Measurements from ENCODE around the gene ESAM. TPM values are rescaled to one million over a fixed set of nuclear protein-coding genes. Genes with fewer than 3 reads are reported as not detected.

ESAM gene
- total and polyA plus RNA-seq, 2 of the 8 experiments (the other 6 are each of a cell fraction or from before 2014, with no cell fraction given), result 0.09 TPM; not detected in 1

DNA sequence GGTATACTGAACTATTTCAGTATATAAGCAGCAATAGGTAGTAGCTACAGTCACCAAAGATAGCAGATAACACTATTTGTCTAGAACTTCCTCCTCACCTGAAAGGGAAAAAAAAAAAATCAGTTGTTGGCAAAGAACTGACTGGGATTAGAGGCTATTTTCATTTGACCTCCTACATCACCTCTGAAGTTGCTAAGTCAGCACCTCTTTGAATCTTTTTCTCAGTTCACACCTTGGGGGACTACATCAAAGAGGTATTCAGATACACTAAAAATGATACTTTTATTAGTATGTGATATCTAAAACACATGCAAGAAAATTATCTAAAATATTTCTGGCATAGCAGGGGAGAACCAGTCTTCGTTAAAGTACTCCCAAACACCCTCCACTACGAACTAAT is 22.0 kb upstream of the ESAM start:
- H2BK5ac ChIP-seq (ENCODE audit: low read depth, low read length), result no peak overlapping the region
- H3K79me2 ChIP-seq (ENCODE audit: control insufficient read depth in 1 of 2, insufficient read depth in 2 of 2, low read length in 2 of 2), result peaks cover 3 to 54% of the 10 kb centered on the region in 2 experiments; a peak in 3 of 4 replicates
- H3K23me2 ChIP-seq (ENCODE audit: low read depth, low read length), result no peaks in the 10 kb centered on the region
- no peak overlapping the region for H3K27ac ChIP-seq (ENCODE audit: low read depth, low read length)
- H3K23ac ChIP-seq (ENCODE audit: insufficient read length), result no peak overlapping the region
- no peaks in the 10 kb centered on the region for H3K4me1 ChIP-seq (replicated peaks in 1 of 4; ENCODE audit: control insufficient read depth in 3 of 4, insufficient read depth in 4 of 4, low read length in 3 of 4)
- POLR2A ChIA-PET (ENCODE audit: partially characterized antibody), result interaction anchor here (0.6 to 3.7 kb wide), 7 partner anchors 9 to 21 kb away, joined by 3 to 13 read pairs (median 4); partner anchors contain the start of gene MSANTD2
- no peak overlapping the region for H2BK20ac ChIP-seq (ENCODE audit: low read length)
- H4K8ac ChIP-seq (ENCODE audit: extremely low read depth, insufficient read depth, low read length), result no peak overlapping the region
- H3K9me3 ChIP-seq (ENCODE audit: insufficient read depth in 2 of 2, low read depth in 1 of 2, low read length in 1 of 2), result no peaks in the 10 kb centered on the region
- no peak overlapping the region for H3K18ac ChIP-seq (ENCODE audit: extremely low read depth, low read length)
- no peak overlapping the region for H2AFZ ChIP-seq (ENCODE audit: low read length)
- H4K5ac ChIP-seq (ENCODE audit: insufficient read length, low read depth, low read length), result no peak overlapping the region
- H4K20me1 ChIP-seq (replicated peaks in 1 of 2; ENCODE audit: control insufficient read depth in 1 of 2, insufficient read depth in 2 of 2, low read length in 2 of 2), result peaks cover 4 to 5% of the 10 kb centered on the region in 2 experiments
- H3K9ac ChIP-seq (replicated peaks in 1 of 4; ENCODE audit: extremely low read depth in 1 of 4, low read depth in 3 of 4, low read length in 3 of 4), result no peak overlapping the region
- no peak overlapping the region for H4K91ac ChIP-seq (replicated peaks; ENCODE audit: insufficient read length, low read length)
- H2BK12ac ChIP-seq (ENCODE audit: low read depth, low read length), result no peak overlapping the region
- no peak overlapping the region for H3K56ac ChIP-seq (replicated peaks; ENCODE audit: insufficient read length, low read depth, low read length)
- no peak overlapping the region for H3K14ac ChIP-seq (ENCODE audit: insufficient read length)
- H3K4me3 ChIP-seq (ENCODE audit: extremely low read depth in 1 of 4, insufficient read depth in 2 of 4, low read depth in 3 of 4, low read length in 4 of 4), result no peak overlapping the region
- no peak overlapping the region for H2BK120ac ChIP-seq (replicated peaks; ENCODE audit: low read depth, low read length)
- 100% methylated on average over 2 of the region's 2 CpGs; no CpG with 5 or more reads in 1 of the 2 experiments for WGBS, 2 experiments (ENCODE audit: extremely low coverage in 1 of 2, insufficient coverage in 1 of 2, insufficient read length in 1 of 2, insufficient replicate concordance in 2 of 2, low coverage in 1 of 2, low lambda C conversion rate in 2 of 2, missing lambda C conversion rate in 1 of 2)
- peaks cover 4% of the 10 kb centered on the region; the same call in 1 of the 2 replicates for H3K79me1 ChIP-seq (ENCODE audit: low read depth, low read length)
- H3K4me2 ChIP-seq (ENCODE audit: insufficient read depth in 1 of 2, low read depth in 2 of 2, low read length in 2 of 2), result no peak overlapping the region
- FAIRE-seq, result no peak
- no peak for DNase-seq (ENCODE audit: low read depth in 1 of 2, low spot score in 2 of 2)
- no peak overlapping the region for H2BK15ac ChIP-seq (ENCODE audit: low read length)
- H3K4ac ChIP-seq (replicated peaks; ENCODE audit: insufficient read length, low read depth, low read length), result no peak overlapping the region
- no peaks in the 10 kb centered on the region for H3K36me3 ChIP-seq (ENCODE audit: control insufficient read depth in 2 of 4, insufficient read depth in 4 of 4, low read length in 3 of 4)
- no peaks in the 10 kb centered on the region for H3K27me3 ChIP-seq (replicated peaks in 1 of 4; ENCODE audit: control insufficient read depth in 3 of 4, extremely low read depth in 1 of 4, insufficient read depth in 3 of 4, low read length in 3 of 4)
- H2AK5ac ChIP-seq (ENCODE audit: low read depth, low read length), result no peak overlapping the region
- CTCF ChIA-PET (ENCODE audit: partially characterized antibody), result interaction anchor here (1.0 to 4.9 kb wide), 4 partner anchors 10 to 82 kb away, joined by 5 to 28 read pairs (median 6); no protein-coding TSS in a partner anchor
- TF ChIP-seq SRF (IDR thresholded peaks at IDR 0.05; ENCODE audit: low read depth, low read length) (no peak), PHF8 (conservative IDR thresholded peaks at IDR 0.05; ENCODE audit: low read depth, low read length) (no peak), GABPA (IDR thresholded peaks at IDR 0.05; ENCODE audit: borderline replicate concordance, insufficient read depth, low read length) (no peak), TEAD4 (IDR thresholded peaks at IDR 0.05; ENCODE audit: low read depth, low read length) (no peak), ASH2L (IDR thresholded peaks at IDR 0.05; ENCODE audit: low read length) (no peak), MAFK (IDR thresholded peaks at IDR 0.05; ENCODE audit: low read depth, low read length) (no peak), RAD21 (IDR thresholded peaks at IDR 0.05 in 1 of 2, conservative IDR thresholded peaks at IDR 0.05 in 1 of 2; ENCODE audit: low read depth in 2 of 2, low read length in 2 of 2) (no peak), SP1 (IDR thresholded peaks at IDR 0.05; ENCODE audit: low read depth, low read length) (no peak), RXRA (IDR thresholded peaks at IDR 0.05; ENCODE audit: insufficient read depth, low read depth, low read length) (no peak), RFX5 (IDR thresholded peaks at IDR 0.05; ENCODE audit: borderline replicate concordance, low read depth, low read length) (no peak), CTBP2 (IDR thresholded peaks at IDR 0.05; ENCODE audit: borderline replicate concordance, insufficient read depth, insufficient read length, low read length) (no peak), JUN (IDR thresholded peaks at IDR 0.05; ENCODE audit: low read depth, low read length) (no peak)
